Midbrain (tissue), 1 donor: ENCODE results near the gene EMC6.
"Not testable (repeated sequence)": the region's sequence is repeated elsewhere in the genome, so short reads cannot be mapped to it uniquely, and the experiment has no call there.

Experiments used
- DNase-seq: peaks from one replicate; lab custom pipeline; 2025; lab: John Stamatoyannopoulos, UW

Gene EMC6

DNA sequence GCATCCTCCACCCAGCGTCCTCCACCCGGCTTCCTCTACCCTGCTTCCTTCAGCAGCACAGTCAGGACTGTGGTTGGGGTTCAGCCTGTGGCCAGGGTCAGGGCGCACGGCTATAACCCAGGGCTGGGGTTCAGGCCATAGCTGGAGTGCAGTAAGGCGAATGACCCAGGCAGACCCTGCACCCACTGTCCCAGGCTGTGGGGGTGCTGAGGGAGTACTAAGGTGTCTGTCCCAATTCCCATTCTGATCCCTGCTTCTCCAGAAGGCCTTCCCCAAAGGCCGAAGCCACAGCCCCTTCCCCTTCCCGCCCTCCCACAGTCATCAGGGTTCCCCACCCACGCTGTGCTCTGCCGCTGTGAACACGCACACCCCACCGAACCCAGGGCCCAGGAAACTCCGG, 12.4 kb downstream of the EMC6 start:
- DNase-seq = no peak

DNA sequence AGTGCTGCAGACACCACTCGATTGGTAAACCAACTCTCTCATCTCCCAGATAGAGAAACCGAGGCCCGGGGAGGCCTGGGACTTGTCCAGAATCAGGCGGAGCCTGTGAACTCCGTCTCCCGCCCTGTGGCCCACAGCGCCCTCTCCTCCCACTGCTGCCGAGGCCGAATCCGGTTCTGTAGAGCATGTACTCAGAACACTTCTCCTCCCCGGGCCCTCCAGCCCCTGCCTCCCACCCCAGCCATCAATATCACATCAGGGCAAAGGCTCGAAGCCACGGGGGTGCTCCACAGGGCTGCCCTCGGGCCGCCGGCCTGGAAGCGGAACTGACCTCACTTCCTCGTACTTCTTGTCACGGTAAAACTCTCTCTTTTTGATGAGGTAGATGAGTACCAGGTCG, 13.0 kb downstream of the EMC6 start:
- no peak for DNase-seq

DNA sequence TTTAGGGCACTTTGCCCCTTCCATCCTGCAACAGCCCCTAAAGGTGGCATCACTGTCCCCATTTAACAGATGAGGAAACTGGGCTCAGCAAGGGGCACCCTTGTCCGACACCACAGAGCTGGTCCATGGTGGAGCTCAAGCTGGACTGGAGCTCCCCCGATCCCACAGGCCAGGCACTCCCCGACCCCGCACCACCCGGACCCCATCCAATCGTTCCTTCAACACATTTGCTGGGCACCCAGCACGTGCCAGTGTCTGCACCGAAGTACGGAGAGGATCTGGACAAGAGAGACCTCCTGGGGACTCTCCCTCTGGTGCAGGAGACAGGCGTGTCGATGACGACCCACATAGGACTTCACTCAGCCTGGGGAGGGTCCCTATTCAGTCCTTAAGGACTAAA, 13.4 kb downstream of the EMC6 start:
- DNase-seq = no peak

DNA sequence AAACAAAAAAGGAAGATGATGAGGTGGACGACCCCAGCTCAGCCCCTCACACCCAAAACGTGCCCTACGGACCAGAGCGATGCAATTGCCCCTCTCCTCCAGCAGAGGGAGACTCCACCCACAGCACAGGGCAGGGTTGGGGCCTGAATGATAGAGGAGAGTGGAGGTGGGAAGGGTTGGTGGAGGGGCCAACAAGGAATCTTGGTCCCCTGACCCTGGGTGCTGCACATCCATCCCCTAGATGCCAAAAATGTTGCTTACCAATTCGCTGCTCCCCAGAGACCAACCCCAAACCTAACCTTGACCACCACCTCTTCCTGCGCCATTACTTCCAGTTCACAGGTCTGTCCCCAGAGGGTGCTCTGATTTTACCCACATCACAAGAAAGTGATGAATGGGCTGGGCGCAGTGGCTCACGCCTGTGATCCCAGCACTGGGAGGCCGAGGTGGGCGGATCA, 14.5 kb downstream of the EMC6 start:
- DNase-seq = no peak

DNA sequence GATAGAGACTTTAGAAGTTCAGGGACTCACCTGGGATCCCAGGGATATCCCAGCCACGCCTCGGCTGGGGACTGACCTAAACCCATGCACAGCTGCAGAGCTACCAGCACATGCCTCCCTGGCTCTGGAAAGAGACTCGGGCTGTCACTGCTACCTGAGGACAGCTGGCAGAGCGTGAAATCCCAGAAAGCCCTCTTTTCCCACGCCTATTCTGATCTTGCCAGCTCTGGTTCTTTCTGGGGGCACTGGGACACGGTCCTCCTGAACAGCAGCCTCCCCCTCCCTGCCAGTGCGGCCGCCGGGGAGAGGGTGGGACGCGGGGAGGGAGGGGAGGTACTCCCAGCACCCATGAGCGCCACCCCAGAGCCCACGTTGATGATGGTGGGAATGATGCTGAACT, 16.6 kb downstream of the EMC6 start:
- no peak for DNase-seq

DNA sequence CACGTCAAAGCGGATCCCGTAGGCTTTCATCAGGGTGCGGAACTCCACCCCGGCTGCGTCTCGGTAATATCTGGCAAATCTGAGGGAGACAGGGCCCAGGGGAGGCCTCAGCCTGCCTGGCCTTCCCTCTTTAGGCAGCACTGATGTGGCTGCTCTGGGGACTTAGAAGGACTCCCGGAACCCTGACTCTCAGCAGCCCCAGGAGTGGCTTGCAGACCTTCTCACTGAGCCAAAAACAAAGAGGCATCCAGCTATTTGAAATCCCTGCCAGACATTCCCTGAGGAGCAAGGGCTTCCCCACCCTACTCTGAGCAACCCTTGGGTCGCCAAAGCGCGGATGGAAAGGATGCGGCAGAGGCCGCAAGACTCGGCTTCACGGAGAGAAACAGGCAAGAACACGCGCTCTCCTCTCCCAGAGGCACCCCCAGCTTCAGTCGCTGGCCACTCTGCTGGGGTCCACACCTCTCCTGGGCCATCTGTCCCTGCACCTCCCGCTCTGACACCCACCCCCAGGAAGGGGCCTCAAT, 19.5 kb downstream of the EMC6 start:
- no peak for DNase-seq

DNA sequence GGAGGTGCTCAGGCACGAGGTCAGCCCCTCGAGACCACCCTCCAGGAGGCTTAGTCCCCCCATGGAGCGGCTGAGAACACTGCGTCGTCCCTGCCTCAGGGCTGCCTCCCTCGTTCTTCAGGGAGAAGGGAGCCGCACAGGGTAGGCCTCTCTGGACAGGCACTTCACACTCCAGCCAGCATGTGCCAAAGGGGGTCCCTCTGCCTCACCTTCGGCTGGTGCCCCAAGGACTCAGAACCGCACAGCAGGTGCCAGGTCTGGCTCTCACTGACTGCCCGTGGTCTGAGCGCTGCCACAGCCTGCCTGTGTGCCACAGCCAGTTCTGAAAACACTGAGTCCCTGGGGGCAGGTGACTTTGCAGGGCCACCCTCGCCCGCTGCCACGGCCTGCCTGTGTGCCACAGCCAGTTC, 20.2 kb downstream of the EMC6 start:
- no peak for DNase-seq

DNA sequence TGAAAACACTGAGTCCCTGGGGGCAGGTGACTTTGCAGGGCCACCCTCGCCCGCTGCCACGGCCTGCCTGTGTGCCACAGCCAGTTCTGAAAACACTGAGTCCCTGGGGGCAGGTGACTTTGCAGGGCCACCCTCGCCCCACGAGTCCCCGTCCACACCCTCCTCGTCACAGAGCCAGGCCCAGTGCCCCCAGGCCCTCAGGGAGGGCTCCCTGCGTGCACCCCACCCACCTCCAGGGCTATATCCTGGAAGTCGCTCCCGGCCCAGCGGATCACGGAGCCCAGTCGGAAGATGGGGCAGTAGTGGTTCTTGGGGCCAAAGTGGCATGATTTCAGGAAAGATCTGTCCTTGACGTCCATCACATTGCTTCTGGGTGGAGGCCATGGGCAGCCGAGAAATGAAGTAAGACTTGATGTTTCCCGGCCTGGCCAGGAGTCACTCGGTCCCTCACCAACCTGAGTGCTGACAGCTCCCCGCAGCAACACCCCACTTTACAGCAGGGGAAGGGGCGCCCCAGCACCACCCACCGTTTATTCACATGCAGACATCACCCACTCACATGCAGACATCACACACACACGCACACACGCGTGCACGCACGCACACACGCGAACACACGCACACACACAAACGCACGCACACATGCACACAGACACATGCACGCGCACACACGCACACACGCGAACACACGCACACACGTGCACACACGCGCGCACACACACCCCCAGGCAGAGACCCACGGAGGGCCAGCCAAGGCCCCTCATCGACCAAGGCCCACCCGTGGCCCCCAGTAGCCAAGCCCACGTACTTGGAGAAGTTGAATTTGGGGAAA, 20.9 kb downstream of the EMC6 start:
- no peak for DNase-seq

DNA sequence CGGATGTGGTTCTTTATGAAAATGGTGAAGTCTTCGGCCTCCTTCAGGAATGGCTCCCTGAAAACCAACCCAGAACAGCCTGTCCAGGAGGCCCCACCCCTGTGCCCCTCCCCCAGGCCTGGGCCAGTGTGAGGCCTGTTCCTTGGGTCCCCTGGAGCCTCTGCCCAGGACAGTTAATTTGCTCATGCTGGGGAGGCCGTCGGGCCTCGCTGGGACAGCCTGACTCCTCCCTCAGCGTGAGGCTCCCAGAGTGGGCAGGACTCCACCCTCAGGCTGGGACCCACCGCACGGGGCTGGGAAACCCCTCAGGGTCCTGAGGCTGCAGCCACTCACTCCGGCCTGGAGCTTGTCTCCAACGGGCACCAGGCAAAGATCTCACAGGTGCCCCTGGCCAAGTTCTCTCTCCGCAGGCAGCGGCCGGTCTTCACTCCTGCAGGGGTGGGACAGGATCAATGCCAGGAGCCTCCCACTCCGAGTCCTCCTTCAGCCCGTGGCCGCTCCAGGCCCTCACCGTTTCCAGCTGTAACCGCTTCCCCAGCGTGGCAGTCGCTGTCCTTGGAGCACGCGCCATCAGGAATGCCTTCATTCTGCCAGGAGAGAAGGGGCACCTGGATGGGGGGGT, 21.6 kb downstream of the EMC6 start:
- no peak for DNase-seq

DNA sequence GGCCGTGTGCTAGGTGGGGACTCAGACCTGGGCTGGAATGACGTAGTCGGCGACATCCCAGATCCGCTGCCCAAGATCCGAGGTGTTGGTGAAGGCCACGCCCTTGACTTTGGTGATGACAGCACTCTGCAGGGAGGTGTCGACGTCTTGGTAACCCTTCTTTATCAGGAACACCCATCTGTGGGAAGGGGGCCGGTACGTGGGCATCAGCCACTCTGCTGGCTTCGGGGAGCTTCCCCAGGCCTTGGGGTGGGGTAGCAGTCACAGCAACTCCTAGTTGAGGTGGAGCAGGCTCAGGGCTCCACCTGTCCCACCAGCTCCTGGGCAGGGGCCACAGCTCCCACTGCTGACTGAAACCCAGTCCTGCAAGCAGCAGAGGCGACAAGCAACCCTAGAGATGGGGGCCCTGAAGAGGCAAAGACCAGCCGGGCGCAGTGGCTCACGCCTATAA, 23.0 kb downstream of the EMC6 start:
- no peak for DNase-seq

DNA sequence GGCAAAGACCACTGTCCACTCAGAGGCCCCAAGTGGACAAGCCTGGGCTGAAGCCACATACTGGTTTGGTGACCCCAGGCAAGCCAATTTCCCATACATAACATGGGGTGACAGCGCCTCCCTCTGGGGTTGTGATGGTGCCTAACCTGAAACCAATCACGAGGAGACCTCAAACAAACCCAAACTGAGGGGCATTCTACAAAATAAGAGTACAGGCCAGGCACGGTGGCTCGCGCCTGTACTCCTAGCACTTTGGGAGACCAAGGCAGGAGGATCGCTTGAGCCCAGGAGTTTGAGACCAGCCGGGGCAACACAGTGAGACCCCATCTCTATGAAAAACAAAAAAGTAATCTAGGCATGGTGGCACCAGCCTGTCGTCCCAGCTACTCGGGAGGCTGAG, 23.7 kb downstream of the EMC6 start:
- no peak for DNase-seq

DNA sequence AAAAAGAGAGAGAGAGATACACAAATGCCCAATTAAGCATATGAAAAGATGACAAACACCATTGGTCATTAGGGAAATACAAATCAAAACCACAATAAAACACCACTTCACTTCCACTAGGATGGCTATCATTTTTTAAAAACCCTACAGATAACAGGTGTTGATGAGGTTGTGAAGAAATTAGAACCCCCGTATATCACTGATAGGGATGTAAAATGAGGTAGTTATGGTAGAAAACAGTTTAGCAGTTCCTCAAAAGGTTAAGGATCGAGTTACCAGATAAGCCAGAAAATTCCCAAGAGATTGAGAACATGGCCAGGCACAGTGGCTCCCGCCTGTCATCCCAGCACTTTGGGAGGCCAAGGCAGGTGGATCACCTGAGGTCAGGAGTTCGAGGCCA, 24.5 kb downstream of the EMC6 start:
- no peak for DNase-seq

DNA sequence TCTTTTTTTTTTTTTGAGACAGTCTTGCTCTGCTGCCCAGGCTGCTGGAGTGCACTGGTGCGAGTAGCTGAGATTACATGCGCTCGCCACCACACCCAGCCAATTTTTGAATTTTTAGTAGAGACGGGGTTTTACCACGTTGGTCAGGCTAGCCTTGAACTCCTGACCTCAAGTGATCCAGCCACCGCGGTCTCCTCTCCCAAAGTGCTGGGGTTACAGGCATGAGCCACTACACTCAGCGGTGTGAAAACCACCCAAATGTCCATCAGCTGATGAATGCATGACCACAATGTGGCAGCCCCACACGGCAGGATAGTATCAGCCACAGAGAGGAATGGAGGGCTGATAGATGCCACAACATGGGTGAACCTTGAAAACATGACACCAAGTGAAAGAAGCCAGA, 25.2 kb downstream of the EMC6 start:
- no peak for DNase-seq

DNA sequence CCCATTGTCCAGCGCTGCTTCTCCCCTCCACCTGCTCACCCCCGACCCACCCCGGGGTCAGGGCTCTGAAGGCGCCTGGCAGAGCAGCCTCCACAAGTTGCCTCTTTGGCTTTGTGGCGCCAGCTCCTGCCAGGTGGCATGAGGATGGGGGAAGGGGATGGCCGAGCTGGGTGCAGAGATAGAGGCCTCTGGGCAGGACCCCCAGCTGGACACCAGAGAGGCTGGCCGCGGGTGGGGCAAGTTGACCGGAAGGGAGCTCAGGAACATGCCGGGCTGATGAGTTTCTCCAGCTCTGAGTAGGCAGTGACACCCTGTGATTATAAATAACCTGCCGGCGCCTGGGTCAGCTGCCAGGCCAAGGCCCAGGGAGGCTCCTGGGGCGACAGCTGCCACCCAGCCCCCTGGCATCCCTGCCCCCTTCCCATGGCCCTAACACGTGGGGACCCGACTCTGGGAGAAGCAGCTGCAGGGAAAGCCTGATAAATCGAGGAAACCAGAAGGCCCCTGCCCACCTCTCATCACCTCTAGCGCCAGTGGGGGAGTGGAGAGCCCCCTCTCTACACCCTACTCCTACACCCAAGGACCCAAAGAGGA, 26.6 kb downstream of the EMC6 start:
- DNase-seq = no peak

DNA sequence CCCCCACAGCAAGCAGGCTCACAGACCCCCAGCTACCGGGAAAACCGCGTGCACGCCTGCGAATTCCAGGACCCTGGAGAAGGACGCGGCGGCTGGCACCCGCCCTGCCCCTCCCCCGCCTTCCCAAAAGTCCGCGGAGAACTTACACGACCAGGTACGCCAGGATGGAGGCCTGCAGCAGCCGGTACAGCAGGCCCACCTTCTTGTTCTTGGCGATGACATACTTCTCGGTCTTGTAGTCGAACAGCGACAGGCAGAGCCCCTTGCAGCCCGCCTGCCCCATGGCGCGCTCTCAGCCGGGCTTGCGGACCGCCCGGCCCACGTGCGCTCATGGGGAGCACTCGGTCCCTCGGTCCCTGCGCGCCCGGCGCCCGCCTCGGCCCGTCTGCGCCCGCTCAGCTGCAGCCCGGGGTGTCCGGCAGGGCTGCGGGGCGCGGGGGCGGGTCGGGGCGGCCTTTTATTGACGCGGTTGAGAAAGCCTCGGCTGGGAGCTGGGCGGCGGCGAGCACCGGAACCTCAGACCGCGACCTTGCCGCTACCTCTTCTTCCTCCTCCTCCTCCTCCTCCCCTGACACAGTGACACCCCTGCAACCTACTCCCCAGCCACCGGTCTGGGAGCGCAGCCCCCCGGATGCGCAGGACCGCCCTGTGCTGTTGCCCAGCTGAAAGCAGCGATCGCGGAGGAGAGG, 27.3 kb downstream of the EMC6 start, which contains the start of gene P2RX5:
P2RX5 (minus strand) TSS at position 433 of the 689 bp plus-strand sequence; CDS start at position 283, 150 bp downstream.
- no peak for DNase-seq

DNA sequence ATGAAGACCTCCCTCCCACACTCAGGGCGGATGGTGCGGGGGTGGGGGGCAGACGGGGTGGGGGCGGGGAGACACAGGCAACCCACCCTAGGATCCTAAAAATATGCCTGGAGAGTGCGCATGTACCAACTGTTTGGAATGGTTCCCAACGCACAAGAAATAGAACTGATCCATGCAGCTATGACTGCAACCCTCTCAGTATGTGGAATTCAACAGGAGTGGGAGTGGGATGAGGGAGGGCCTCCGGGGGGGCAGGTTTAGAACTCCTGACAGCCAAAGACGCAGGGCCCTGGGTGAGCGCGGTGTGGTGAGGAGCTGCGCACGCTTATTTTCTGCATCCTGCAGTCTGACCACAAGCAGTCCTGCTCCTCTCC, 28.5 kb downstream of the EMC6 start:
- no peak for DNase-seq

DNA sequence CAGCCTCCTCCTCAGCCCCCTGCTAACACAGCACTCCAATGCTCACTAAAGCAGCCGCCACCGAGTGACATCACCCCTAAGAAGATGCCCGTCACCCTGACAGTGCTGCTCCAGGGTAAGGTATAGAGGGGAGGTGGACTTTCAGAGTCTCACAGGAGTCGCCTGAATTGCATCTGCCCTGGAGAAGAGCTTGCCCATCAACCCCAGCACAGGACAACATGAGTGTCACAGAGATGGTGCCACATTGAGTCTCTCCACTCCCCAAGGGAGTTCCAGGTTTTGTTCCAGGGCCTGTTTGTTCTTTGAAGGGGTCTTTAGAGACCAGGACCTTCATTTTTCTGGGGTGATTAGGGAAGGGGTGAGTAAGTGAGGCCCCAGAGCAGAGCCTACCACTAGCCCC, 29.5 kb downstream of the EMC6 start:
- DNase-seq = no peak

DNA sequence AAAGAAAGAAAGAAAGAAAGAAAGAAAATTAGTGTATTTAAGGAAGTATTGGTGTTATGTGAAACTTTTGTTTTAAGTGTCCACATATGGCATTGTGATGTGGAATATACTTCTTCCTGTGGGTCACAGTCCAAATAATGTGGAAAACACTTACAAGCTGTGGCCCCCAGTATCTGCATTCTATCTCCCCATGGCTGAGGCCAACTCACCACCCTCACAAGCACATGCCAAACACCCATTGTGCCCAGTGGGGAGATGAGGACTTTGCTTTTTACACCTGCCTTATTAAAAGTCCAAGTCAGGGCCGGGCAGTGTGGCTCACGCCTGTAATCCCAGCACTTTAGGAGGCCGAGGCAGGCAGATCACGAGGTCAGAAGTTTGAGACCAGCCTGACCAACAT, 31.3 kb downstream of the EMC6 start:
- no peak for DNase-seq

DNA sequence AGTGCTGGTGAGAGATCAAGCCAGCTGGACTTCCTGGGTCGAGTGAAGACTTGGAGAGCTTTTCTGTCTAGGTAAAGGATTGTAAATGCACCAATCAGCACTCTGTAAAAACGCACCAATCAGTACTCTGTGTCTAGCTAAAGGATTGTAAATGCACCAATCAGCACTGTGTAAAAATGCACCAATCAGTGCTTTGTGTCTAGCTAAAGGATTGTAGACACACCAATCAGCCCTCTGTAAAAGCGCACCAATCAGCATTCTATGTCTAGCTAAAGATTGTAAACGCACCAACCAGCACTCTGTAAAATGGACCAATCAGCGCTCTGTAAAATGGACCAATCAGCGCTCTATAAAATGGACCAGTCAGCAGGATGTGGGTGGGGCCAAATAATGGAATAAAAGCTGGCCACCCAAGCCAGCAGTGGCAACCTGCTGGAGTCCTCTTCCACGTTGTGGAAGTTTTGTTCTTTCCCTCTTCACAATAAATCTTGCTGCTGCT, 33.5 kb downstream of the EMC6 start:
- not testable (repeated sequence) for DNase-seq

DNA sequence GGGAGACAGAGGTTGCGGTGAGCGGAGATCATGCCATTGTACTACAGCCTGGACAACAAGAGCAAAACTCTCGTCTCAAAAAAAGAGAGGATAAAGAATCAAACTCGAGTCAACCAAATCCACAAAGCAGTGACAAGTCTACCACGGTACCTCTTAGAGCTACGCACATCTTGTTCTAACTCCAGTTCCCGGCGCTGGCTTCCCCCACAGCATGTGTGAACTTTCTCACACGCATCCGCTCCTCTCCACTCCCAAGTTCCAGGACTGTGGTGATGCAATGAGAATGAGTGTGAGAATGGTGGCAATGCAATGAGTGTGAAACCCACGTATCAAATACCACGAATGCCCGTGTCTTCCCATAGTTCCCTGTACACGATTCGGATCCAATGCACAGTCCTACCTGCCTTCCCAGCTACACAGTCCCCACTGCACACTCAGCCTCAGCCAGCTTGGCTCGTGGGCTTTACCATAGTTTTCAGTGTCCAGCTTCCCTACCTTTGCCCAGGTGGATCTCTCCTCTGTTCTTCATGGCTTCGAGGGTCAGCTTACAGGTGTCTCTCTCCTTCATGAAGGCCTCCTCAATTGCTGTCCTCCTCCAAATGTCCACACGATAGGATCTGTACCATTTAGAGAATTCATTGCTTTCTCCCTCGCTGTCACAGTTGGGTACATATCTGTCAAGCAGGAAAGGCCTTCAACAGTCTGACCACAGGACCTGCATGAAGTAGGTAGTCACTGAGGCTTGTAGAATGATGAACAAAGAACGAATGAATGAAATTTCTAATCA, 36.5 kb downstream of the EMC6 start:
- DNase-seq = no peak

DNA sequence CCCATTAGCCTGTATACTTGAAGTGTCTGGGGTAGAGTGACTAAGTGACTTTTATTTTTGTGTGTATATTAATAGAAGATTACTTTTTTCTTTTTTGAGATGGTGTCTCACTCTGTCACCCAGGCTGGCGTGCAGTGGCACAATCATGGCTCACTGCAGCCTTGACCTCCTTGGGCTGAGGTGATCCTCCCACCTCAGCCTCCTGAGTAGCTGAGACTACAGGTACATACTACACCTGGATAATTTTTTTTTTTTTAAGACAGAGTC, 37.0 kb downstream of the EMC6 start:
- not testable (repeated sequence) for DNase-seq

DNA sequence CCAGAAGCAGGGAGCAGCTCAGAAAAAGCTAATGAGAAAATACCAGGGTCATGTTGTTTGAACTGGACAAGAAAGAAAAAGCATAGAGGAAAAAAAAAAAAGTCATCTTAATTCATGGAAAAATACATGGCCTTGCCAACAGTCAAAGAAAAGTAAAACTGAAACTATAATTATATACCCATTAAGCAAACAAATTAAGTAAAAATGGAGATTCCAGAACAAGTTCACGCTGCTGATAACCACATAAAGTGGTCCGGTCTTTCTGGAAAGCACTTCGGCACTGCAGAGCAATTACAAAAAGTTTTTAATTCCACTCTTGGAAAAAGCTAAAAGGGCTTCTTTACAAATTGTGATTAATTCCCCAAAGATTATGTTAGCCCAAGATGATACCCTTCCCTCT, 39.8 kb downstream of the EMC6 start:
- DNase-seq = no peak
